ENCODE results near the gene ALDH4A1. TPM values are rescaled to one million over a fixed set of nuclear protein-coding genes. Genes with fewer than 3 reads are reported as not detected.

The ALDH4A1 gene
- total and polyA plus RNA-seq, 9 of the 15 experiments (the other 6 are each of a cell fraction or from before 2014, with no cell fraction given) = 0.27 to 31.4 (median 16.6) TPM

GRCh38 chr1:18866314-18866713, 36.0 kb downstream of the ALDH4A1 start:
- H3K4me3 ChIP-seq = no peak overlapping the region
- ChIA-PET CTCF (ENCODE audit: low intra/inter-chr PET ratio) (no interaction called here), POLR2A (interaction anchor here (0.6 to 0.8 kb wide), 2 partner anchors 43 to 44 kb away, joined by 3 to 4 read pairs; no protein-coding TSS in a partner anchor)
- H3K9me3 ChIP-seq (replicated peaks; ENCODE audit: control insufficient read depth, insufficient read depth, low read depth, low read length) = no peaks in the 10 kb centered on the region
- H3K27me3 ChIP-seq (ENCODE audit: control insufficient read depth in 2 of 2, insufficient read depth in 2 of 2, low read length in 2 of 2) = peaks cover 41 to 82% of the 10 kb centered on the region in 2 experiments
- H2AFZ ChIP-seq (ENCODE audit: low read depth, low read length) = no peak overlapping the region
- H3K4me2 ChIP-seq (ENCODE audit: insufficient read depth, low read length) = no peak overlapping the region
- in situ Hi-C loops (cut with MboI) = no loop called here
- ATAC-seq (no peak), DNase-seq (ENCODE audit: extremely low read depth in 1 of 4, low spot score in 3 of 4) (no peak), FAIRE-seq (no peak)
- no peak overlapping the region for H3K9ac ChIP-seq (ENCODE audit: insufficient read depth in 1 of 2, low read depth in 2 of 2, low read length in 2 of 2)
- H3K27ac ChIP-seq (ENCODE audit: extremely low read depth, low read depth, low read length) = no peak overlapping the region
- intact Hi-C loops (cut with micrococcal nuclease) = no loop called here
- H4K20me1 ChIP-seq (replicated peaks; ENCODE audit: control insufficient read depth, insufficient read depth, low read length) = peaks cover 18% of the 10 kb centered on the region
- H3K36me3 ChIP-seq (ENCODE audit: control insufficient read depth, insufficient read depth, low read length) = no peaks in the 10 kb centered on the region
- 2% methylated on average over 6 of the region's 6 CpGs for WGBS (ENCODE audit: insufficient coverage, low coverage, missing lambda C conversion rate)
- H3K79me2 ChIP-seq (ENCODE audit: control insufficient read depth, insufficient read depth, low read length) = no peaks in the 10 kb centered on the region
- BruUV-seq (replicated peaks) = no TSS peak
- no peaks in the 10 kb centered on the region for H3K4me1 ChIP-seq (replicated peaks in 1 of 2; ENCODE audit: control insufficient read depth in 2 of 2, insufficient read depth in 2 of 2, low read length in 2 of 2)
- H3K9me1 ChIP-seq (ENCODE audit: control insufficient read depth, insufficient read depth, low read length) = no peaks in the 10 kb centered on the region
- TF ChIP-seq, protein P1, sequence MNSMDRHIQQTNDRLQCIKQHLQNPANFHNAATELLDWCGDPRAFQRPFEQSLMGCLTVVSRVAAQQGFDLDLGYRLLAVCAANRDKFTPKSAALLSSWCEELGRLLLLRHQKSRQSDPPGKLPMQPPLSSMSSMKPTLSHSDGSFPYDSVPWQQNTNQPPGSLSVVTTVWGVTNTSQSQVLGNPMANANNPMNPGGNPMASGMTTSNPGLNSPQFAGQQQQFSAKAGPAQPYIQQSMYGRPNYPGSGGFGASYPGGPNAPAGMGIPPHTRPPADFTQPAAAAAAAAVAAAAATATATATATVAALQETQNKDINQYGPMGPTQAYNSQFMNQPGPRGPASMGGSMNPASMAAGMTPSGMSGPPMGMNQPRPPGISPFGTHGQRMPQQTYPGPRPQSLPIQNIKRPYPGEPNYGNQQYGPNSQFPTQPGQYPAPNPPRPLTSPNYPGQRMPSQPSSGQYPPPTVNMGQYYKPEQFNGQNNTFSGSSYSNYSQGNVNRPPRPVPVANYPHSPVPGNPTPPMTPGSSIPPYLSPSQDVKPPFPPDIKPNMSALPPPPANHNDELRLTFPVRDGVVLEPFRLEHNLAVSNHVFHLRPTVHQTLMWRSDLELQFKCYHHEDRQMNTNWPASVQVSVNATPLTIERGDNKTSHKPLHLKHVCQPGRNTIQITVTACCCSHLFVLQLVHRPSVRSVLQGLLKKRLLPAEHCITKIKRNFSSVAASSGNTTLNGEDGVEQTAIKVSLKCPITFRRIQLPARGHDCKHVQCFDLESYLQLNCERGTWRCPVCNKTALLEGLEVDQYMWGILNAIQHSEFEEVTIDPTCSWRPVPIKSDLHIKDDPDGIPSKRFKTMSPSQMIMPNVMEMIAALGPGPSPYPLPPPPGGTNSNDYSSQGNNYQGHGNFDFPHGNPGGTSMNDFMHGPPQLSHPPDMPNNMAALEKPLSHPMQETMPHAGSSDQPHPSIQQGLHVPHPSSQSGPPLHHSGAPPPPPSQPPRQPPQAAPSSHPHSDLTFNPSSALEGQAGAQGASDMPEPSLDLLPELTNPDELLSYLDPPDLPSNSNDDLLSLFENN (IDR thresholded peaks at IDR 0.05; ENCODE audit: low read depth in 2 of 2, low read length in 2 of 2) = no peak
- no peak for TF ChIP-seq HDAC3 (IDR thresholded peaks at IDR 0.05; ENCODE audit: borderline replicate concordance, partially characterized antibody)
- TF ChIP-seq, protein P2, sequence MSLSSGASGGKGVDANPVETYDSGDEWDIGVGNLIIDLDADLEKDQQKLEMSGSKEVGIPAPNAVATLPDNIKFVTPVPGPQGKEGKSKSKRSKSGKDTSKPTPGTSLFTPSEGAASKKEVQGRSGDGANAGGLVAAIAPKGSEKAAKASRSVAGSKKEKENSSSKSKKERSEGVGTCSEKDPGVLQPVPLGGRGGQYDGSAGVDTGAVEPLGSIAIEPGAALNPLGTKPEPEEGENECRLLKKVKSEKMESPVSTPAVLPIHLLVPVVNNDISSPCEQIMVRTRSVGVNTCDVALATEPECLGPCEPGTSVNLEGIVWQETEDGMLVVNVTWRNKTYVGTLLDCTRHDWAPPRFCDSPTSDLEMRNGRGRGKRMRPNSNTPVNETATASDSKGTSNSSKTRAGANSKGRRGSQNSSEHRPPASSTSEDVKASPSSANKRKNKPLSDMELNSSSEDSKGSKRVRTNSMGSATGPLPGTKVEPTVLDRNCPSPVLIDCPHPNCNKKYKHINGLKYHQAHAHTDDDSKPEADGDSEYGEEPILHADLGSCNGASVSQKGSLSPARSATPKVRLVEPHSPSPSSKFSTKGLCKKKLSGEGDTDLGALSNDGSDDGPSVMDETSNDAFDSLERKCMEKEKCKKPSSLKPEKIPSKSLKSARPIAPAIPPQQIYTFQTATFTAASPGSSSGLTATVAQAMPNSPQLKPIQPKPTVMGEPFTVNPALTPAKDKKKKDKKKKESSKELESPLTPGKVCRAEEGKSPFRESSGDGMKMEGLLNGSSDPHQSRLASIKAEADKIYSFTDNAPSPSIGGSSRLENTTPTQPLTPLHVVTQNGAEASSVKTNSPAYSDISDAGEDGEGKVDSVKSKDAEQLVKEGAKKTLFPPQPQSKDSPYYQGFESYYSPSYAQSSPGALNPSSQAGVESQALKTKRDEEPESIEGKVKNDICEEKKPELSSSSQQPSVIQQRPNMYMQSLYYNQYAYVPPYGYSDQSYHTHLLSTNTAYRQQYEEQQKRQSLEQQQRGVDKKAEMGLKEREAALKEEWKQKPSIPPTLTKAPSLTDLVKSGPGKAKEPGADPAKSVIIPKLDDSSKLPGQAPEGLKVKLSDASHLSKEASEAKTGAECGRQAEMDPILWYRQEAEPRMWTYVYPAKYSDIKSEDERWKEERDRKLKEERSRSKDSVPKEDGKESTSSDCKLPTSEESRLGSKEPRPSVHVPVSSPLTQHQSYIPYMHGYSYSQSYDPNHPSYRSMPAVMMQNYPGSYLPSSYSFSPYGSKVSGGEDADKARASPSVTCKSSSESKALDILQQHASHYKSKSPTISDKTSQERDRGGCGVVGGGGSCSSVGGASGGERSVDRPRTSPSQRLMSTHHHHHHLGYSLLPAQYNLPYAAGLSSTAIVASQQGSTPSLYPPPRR (CRISPR knock-in tag; IDR thresholded peaks at IDR 0.05; ENCODE audit: borderline replicate concordance) = no peak
- TF ChIP-seq CGGBP1 (CRISPR knock-in tag; IDR thresholded peaks at IDR 0.05) = no peak
- no peak for TF ChIP-seq BCLAF1 (IDR thresholded peaks at IDR 0.05; ENCODE audit: borderline replicate concordance in 1 of 2, control insufficient read depth in 1 of 2, low read depth in 2 of 2, low read length in 1 of 2)
- TF ChIP-seq RBM39 (optimal IDR thresholded peaks at IDR 0.05; ENCODE audit: low read depth, low read length) = no peak
- no peak for TF ChIP-seq NFRKB (IDR thresholded peaks at IDR 0.05; ENCODE audit: low read depth)
- TF ChIP-seq PTRF (tag; IDR thresholded peaks at IDR 0.05) = no peak
- no peak for TF ChIP-seq ZNF780A (CRISPR knock-in tag; IDR thresholded peaks at IDR 0.05)
- no peak for TF ChIP-seq MTA3 (IDR thresholded peaks at IDR 0.05; ENCODE audit: borderline replicate concordance)
